Osteocyte (in vitro differentiated cells): ENCODE results near the gene ATRNL1. TPM values are rescaled to one million over a fixed set of nuclear protein-coding genes. Genes with fewer than 3 reads are reported as not detected.

ENCODE experiments used
- DNase-seq: peaks from one replicate; pipeline ENCODE4 v3.0.0; 2021; ENCODE audit warnings: mixed read lengths; ENCODE audit not compliant: unreplicated experiment; ENCODE audit errors: extremely low spot score
- H3K27ac Mint-ChIP-seq: one replicate; pipeline ENCODE4 v1.8.0; 2021; ENCODE audit warnings: mild to moderate bottlenecking, mixed read lengths; ENCODE audit not compliant: unreplicated experiment
- H3K27me3 Mint-ChIP-seq: one replicate; pipeline ENCODE4 v1.8.0; 2021; ENCODE audit warnings: mixed read lengths; ENCODE audit not compliant: unreplicated experiment
- H3K36me3 Mint-ChIP-seq: one replicate; pipeline ENCODE4 v1.8.0; 2021; ENCODE audit warnings: mixed read lengths; ENCODE audit not compliant: unreplicated experiment
- H3K4me1 Mint-ChIP-seq: one replicate; pipeline ENCODE4 v1.8.0; 2021; ENCODE audit warnings: mixed read lengths; ENCODE audit not compliant: unreplicated experiment
- H3K4me3 Mint-ChIP-seq: one replicate; pipeline ENCODE4 v1.8.0; 2021; ENCODE audit warnings: mild to moderate bottlenecking, moderate library complexity, mixed read lengths; ENCODE audit not compliant: unreplicated experiment
- H3K9me3 Mint-ChIP-seq: one replicate; pipeline ENCODE4 v1.8.0; 2021; ENCODE audit warnings: mixed read lengths; ENCODE audit not compliant: unreplicated experiment
- total RNA-seq: library from RNA; stranded (reverse); gene quantifications from 2 replicates; pipeline ENCODE4 v1.2.1, GENCODE V29; 2021
- TF ChIP-seq, protein P1 (sequence below): fragments of 200-600 bp; sonication (generic); IDR thresholded peaks from 2 replicates; pipeline ENCODE4 v1.5.0; 2021; ENCODE audit warnings: antibody characterized with exemption, mild to moderate bottlenecking, moderate library complexity

ATRNL1 gene
- total RNA-seq, 1 donor from 2014 or later, result 20.2 TPM

DNA sequence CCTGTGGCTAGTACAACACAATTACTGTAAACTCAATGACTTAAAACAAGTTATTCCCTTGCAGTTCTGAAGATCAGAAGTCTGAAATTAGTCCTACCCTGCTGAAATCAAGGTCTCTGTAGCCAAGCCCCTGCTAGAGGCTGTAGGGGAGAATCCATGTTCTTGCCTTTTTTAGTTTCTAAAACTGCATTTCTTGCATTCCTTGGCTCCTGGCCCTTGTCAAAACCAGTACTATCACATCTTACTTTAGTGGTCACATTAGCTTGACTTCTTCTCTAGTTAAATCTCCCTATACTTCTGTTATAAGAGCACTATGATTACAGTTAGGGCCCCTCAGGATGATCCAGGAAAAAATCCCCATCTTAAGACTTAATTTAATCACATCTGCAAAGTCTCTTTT lies 612.9 kb downstream of the ATRNL1 start:
- no peaks in the 10 kb centered on the region for H3K36me3 Mint-ChIP-seq
- H3K9me3 Mint-ChIP-seq, result peaks cover 15% of the 10 kb centered on the region
- H3K27ac Mint-ChIP-seq, result no peak overlapping the region
- no peaks in the 10 kb centered on the region for H3K27me3 Mint-ChIP-seq
- TF ChIP-seq, protein P1, sequence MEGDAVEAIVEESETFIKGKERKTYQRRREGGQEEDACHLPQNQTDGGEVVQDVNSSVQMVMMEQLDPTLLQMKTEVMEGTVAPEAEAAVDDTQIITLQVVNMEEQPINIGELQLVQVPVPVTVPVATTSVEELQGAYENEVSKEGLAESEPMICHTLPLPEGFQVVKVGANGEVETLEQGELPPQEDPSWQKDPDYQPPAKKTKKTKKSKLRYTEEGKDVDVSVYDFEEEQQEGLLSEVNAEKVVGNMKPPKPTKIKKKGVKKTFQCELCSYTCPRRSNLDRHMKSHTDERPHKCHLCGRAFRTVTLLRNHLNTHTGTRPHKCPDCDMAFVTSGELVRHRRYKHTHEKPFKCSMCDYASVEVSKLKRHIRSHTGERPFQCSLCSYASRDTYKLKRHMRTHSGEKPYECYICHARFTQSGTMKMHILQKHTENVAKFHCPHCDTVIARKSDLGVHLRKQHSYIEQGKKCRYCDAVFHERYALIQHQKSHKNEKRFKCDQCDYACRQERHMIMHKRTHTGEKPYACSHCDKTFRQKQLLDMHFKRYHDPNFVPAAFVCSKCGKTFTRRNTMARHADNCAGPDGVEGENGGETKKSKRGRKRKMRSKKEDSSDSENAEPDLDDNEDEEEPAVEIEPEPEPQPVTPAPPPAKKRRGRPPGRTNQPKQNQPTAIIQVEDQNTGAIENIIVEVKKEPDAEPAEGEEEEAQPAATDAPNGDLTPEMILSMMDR, result no peak
- H3K4me1 Mint-ChIP-seq, result peaks cover 11% of the 10 kb centered on the region
- DNase-seq, result no peak
- H3K4me3 Mint-ChIP-seq, result no peak overlapping the region

DNA sequence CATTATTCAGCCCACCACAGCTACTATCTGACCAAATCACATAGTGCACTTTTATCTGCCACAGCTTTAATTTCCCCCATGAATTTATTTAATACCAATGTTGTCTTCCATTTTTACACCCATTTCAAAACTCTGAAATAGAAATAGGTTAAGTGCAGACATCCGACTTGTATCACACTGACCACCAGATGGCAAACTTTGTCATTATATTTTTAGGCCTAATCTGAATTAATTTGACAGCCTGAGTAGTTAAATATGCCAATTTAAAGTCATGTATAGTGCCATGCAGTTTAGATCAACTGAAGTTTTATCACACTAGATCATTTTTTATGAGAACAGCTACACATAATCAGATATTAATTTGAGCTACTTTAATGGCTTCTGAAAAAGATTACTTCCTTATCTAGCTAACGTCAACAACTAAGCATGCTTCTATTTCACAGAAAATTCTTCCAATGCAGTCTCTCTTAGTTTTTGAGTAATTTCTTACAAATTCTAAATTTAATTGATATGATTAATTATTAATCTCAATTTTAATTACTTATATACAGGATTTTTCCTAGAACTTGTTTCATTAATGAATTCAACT lies 613.4 kb downstream of the ATRNL1 start:
- no peak for DNase-seq
- H3K27me3 Mint-ChIP-seq, result no peaks in the 10 kb centered on the region
- peaks cover 11% of the 10 kb centered on the region for H3K4me1 Mint-ChIP-seq

DNA sequence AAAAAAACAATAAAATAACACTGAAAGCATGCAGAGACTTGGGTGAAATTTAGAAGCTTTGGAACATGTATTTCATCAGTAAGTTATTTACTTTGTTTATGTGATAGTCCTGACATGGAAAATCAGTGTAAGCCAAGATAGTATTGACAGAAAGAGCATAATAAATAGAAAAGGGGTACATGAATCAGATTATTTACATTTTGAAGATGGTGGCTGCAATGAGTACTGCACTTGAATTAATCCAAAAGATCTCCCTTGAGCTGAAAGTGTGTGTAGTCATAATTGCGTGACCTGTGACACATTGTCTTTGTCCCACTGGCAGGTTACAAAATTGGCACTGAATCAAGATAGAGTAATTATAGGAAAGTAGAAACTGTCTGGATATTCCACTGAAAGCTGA lies 617.0 kb downstream of the ATRNL1 start:
- no peak overlapping the region for H3K4me3 Mint-ChIP-seq
- no peaks in the 10 kb centered on the region for H3K27me3 Mint-ChIP-seq
- DNase-seq, result no peak
- H3K36me3 Mint-ChIP-seq, result no peaks in the 10 kb centered on the region
- TF ChIP-seq, protein P1, result no peak
- peaks cover 11% of the 10 kb centered on the region for H3K4me1 Mint-ChIP-seq
- no peaks in the 10 kb centered on the region for H3K9me3 Mint-ChIP-seq
- H3K27ac Mint-ChIP-seq, result no peak overlapping the region

More for the DNA sequence above, 613.4 kb downstream of the ATRNL1 start:
- Mint-ChIP-seq H3K4me3 (no peak overlapping the region), H3K27ac (no peak overlapping the region), H3K36me3 (no peaks in the 10 kb centered on the region), H3K9me3 (peaks cover 9% of the 10 kb centered on the region)
- TF ChIP-seq, protein P1, result peak; percentile 71

DNA sequence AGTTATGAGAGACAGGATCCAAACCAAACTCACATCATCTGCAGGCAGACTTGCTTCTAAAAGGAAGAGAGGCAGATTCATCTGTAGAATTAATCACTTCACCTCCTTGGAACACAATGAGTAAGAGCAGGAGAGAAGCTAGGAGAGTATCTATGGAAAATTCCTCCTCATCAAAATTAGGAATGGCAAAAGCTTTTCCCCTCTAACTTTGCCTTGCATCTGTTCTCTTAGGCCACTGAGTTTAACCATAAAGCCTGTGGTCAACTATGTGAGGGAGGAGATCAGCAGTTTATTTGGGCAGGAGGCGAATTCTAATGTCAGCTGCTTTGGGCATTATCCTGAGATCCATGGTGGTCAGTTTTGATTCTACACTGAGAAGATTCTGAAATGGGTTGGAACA lies 618.1 kb downstream of the ATRNL1 start:
- Mint-ChIP-seq H3K9me3 (no peaks in the 10 kb centered on the region), H3K4me3 (no peak overlapping the region), H3K36me3 (no peaks in the 10 kb centered on the region), H3K27ac (no peak overlapping the region), H3K27me3 (no peaks in the 10 kb centered on the region), H3K4me1 (peaks cover 2% of the 10 kb centered on the region)
- TF ChIP-seq, protein P1, result no peak
- no peak for DNase-seq

DNA sequence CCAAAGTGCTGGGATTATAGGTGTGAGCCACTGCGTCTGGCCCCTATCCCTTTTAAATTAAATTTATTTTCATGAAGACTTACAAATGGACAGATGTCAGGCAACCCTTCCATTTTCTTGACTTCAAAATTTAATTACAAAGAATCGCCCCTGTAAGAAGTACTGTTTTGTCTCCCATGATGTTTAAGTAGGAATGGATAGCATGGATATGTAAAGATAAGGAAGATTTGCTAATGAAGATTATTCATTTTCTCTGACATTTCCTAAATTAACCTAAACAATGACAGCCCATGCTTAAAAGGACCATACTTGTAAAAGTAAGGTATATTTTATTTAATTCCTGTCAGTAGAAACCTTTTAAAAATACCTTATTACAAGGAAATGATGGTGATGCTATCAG lies 627.0 kb downstream of the ATRNL1 start:
- Mint-ChIP-seq H3K27ac (no peak overlapping the region), H3K36me3 (no peaks in the 10 kb centered on the region), H3K27me3 (no peaks in the 10 kb centered on the region), H3K9me3 (no peaks in the 10 kb centered on the region), H3K4me3 (no peak overlapping the region), H3K4me1 (no peaks in the 10 kb centered on the region)
- DNase-seq, result no peak
- TF ChIP-seq, protein P1, result no peak
